Measurements from ENCODE around the gene KCNAB3. TPM values are rescaled to one million over a fixed set of nuclear protein-coding genes. Genes with fewer than 3 reads are reported as not detected.
"Not testable (repeated sequence)": the region's sequence is repeated elsewhere in the genome, so short reads cannot be mapped to it uniquely, and the experiment has no call there.

The KCNAB3 gene
- polyA plus RNA-seq, 6 donors from 2014 or later, result 0.15 TPM; not detected in 5

DNA sequence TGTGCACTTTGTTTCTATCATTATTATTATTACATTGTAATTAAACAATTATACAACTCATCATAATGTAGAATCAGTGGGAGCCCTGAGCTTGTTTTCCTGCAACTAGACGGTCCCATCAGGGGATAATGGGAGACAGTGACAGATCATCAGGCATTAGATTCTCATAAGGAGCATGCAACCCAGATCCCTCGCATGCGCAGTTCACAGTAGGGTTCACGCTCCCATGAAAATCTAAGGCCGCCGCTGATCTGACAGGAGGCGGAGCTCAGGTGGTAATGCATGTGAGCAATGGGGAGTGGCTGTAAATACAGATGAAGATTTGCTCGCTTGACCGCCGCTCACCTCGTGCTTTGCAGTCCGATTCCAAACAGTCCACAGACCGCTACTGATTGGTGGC, 23.6 kb upstream of the KCNAB3 start:
- H3K36me3 Mint-ChIP-seq, result peaks cover 14 to 17% of the 10 kb centered on the region in 2 donors

DNA sequence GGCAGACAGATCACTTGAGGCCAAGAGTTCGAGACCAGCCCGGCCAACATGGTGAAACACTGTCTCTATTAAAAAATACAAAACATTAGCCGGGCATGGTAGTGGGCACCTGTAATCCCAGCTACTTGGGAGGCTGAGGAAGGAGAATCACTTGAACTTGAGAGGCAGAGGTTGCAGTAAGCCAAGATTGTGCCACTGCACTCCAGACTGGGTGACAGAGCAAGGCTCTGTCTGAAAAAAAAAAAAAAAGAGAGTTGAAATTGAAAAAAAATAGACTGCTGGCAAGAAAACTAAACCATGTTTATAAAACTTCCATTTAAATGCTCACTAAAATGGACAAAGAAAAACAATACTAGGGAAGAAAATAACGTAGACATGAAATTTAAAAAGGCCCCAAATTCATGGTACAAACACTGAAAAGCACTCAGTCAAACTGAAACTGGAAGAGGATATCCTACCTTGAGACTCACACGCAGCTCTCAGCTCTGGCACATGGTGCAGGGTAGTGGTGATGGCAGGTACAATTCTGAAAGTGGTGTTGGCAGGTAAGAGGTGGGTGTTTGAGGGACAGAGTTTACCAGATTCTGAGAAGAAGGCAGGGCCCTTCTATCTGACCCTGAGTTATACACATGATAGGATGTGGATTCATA, 21.6 kb upstream of the KCNAB3 start:
- H3K4me3 Mint-ChIP-seq, result no peak overlapping the region
- peak overlapping the region in 5 of 6 donors; percentile 31 to 55 (median 38) for H3K27ac Mint-ChIP-seq
- no peak for DNase-seq
- ATAC-seq (ENCODE audit: low read depth in 2 of 2), result peak; percentile 57 to 64
- peaks cover 20 to 27% of the 10 kb centered on the region in 2 donors for H3K36me3 Mint-ChIP-seq
- no peaks in the 10 kb centered on the region for H3K9me3 Mint-ChIP-seq
- H3K4me1 Mint-ChIP-seq, result peaks cover 0 to 16% (median 4%) of the 10 kb centered on the region in 3 donors
- H3K27me3 Mint-ChIP-seq, result no peaks in the 10 kb centered on the region

More for the DNA sequence above, 23.6 kb upstream of the KCNAB3 start:
- not testable (repeated sequence) for H3K4me3 Mint-ChIP-seq; H3K9me3 Mint-ChIP-seq; H3K27me3 Mint-ChIP-seq; ATAC-seq (ENCODE audit: low read depth in 2 of 2); DNase-seq; H3K27ac Mint-ChIP-seq
- peaks cover 0 to 12% (median 4%) of the 10 kb centered on the region in 3 donors for H3K4me1 Mint-ChIP-seq

DNA sequence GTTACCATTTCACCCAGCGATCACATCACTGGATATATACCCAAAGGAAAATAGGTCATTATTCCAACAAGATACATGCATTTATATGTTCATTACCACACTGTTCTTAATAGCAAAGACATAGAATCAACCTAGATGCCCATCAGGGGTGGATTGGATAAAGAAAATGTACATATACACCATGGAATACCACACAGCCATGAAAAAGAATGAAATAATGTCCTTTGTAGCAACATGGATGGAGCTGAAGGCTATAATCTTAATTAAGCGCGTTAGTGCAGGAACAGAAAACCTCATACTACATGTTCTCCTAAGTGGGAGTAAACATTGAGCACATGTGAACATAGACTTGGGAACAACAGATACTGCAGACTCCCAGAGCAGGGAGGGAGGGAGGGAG, 20.9 kb upstream of the KCNAB3 start:
- H3K27ac Mint-ChIP-seq, result peak overlapping the region in 1 of 6 donors; percentile 80
- peaks cover 3 to 23% (median 4%) of the 10 kb centered on the region in 3 donors for H3K4me1 Mint-ChIP-seq
- no peak for ATAC-seq (ENCODE audit: low read depth in 2 of 2)
- no peak for DNase-seq
- no peaks in the 10 kb centered on the region for H3K27me3 Mint-ChIP-seq
- peaks cover 20 to 27% of the 10 kb centered on the region in 2 donors for H3K36me3 Mint-ChIP-seq
- no peaks in the 10 kb centered on the region for H3K9me3 Mint-ChIP-seq
- H3K4me3 Mint-ChIP-seq, result no peak overlapping the region

DNA sequence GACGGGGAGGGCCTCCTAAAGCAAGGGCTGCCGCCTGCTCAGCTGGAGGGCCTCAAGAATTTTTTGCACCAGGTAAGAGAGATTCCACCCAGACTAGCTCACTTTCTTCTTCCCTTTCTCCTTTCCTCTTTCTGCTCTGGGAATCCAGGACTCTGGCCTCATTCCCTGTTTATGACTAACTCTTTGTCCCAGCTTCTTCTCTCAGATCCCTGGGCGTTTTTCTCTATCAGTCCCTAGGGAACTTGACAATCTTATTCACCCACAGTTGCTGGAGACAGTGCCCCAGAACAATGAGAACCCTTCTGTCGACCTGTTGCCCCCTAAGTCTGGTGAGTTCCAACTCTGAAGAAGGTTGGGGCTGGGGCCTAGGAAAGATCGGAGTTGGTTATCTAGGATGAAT, 18.0 kb upstream of the KCNAB3 start:
- H3K9me3 Mint-ChIP-seq, result no peaks in the 10 kb centered on the region
- DNase-seq, result no peak
- H3K4me1 Mint-ChIP-seq, result peaks cover 4 to 32% (median 6%) of the 10 kb centered on the region in 3 donors
- no peaks in the 10 kb centered on the region for H3K27me3 Mint-ChIP-seq
- no peak for ATAC-seq (ENCODE audit: low read depth in 2 of 2)
- H3K27ac Mint-ChIP-seq, result peak overlapping the region in 1 of 6 donors; percentile 42
- H3K4me3 Mint-ChIP-seq, result peak overlapping the region in 1 of 8 donors; percentile 47
- H3K36me3 Mint-ChIP-seq, result peaks cover 20 to 34% of the 10 kb centered on the region in 2 donors

DNA sequence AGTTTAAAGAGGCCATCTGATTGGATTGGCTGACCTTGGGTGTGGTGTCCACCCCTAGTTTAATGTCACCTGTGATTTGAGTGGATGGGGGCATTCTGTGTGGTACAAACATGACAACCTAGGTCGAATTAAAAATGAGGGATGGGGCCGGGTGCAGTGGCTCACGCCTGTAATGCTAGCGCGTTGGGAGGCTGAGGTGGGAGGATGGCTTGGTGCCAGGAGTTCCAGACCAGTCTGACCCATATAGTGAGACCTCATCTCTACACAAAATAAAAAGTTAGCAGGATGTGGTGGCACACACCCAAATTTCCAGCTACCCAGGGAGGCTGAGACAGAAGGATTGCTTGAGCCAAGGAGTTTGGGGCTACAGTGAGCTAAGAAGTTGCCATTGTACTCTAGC, 16.8 kb upstream of the KCNAB3 start:
- Mint-ChIP-seq H3K4me1 (peaks cover 2 to 25% (median 6%) of the 10 kb centered on the region in 3 donors), H3K27me3 (no peaks in the 10 kb centered on the region), H3K36me3 (peaks cover 20 to 34% of the 10 kb centered on the region in 2 donors), H3K27ac (peak overlapping the region in 1 of 6 donors; percentile 70), H3K9me3 (no peaks in the 10 kb centered on the region), H3K4me3 (no peak overlapping the region)
- DNase-seq (no peak), ATAC-seq (ENCODE audit: low read depth in 2 of 2) (no peak)

DNA sequence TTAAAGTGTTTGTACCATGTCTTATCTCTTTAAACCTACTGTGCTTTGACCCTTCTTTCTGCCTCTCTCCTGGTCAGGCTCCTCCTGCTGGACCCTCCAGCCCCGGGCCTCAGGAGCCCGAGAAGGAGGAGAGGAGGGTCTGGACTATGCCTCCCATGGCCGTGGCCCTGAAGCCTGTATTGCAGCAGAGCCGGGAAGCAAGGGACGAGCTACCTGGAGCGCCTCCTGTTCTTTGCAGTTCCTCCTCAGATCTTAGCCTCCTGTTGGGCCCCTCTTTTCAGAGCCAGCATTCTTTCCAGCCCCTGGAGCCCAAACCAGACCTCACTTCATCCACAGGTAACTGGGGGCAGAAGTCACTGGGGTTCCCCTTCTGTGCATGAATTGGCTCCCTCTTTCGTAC, 16.0 kb upstream of the KCNAB3 start:
- DNase-seq, result no peak
- ATAC-seq (ENCODE audit: low read depth in 2 of 2), result no peak
- Mint-ChIP-seq H3K27me3 (no peaks in the 10 kb centered on the region), H3K4me1 (peaks cover 0 to 22% (median 6%) of the 10 kb centered on the region in 3 donors), H3K27ac (peak overlapping the region in 1 of 6 donors; percentile 9), H3K9me3 (no peaks in the 10 kb centered on the region), H3K36me3 (peaks cover 24 to 34% of the 10 kb centered on the region in 2 donors), H3K4me3 (peak overlapping the region in 1 of 8 donors; percentile 76)

DNA sequence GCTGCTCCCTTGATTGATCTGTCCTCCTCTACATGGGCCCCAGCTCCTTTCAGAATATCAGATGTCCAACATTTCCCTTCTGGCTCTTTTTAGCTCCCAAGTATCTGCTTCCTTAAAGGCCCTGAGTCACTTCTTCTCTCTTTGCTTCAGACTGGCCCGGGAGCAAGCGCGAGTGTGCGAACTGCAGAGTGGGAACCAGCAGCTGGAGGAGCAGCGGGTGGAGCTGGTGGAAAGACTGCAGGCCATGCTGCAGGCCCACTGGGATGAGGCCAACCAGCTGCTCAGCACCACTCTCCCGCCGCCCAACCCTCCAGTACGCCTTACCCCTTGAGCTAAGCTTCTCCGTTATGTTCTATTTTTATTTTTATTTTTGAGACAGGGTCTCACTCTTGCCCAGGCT, 14.7 kb upstream of the KCNAB3 start:
- Mint-ChIP-seq H3K36me3 (peaks cover 27 to 41% of the 10 kb centered on the region in 2 donors), H3K4me1 (peaks cover 0 to 22% (median 6%) of the 10 kb centered on the region in 3 donors), H3K9me3 (no peaks in the 10 kb centered on the region), H3K27ac (peak overlapping the region in 1 of 6 donors; percentile 72), H3K27me3 (no peaks in the 10 kb centered on the region), H3K4me3 (no peak overlapping the region)
- DNase-seq (no peak), ATAC-seq (ENCODE audit: low read depth in 2 of 2) (no peak)

DNA sequence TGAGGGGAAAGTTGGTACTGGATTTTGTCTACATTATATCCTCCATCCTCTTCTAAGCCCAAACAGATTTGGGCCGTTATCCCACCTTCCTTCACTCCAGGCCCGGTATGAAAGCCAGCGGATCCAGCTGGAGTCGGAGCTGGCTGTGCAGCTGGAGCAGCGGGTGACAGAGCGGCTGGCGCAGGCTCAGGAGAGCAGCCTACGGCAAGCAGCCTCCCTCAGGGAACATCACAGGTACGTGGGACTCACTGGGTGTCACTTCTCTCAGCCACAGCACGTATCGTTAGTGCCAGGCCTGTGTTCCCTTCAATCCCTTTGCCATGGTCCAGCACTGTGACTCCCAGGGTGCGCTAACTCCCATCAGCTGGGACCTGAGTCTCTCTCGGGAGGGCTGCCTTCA, 13.6 kb upstream of the KCNAB3 start:
- Mint-ChIP-seq H3K27ac (no peak overlapping the region), H3K9me3 (no peaks in the 10 kb centered on the region), H3K36me3 (peaks cover 18 to 32% of the 10 kb centered on the region in 2 donors), H3K4me1 (peaks cover 0 to 22% (median 6%) of the 10 kb centered on the region in 3 donors), H3K4me3 (no peak overlapping the region), H3K27me3 (no peaks in the 10 kb centered on the region)
- ATAC-seq (ENCODE audit: low read depth in 2 of 2), result no peak
- DNase-seq, result no peak

DNA sequence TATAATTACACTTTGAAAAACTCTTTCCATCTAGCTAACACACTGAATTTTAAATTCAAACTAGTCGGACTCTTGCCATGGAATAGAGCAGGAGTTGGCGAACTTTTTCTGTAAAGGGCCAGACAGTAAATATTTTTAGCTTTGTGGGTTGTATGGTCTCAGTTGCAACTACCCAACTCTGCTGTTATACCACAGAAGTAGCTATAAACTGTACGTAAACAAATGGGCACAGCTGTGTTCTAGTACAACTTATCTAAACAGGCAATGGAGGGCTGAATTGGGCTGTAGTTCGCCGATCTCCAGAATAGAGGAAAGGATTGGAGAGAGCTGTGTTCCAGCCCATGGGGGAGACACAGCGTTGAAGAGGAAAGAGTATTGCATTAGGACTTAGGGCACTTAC, 11.1 kb upstream of the KCNAB3 start:
- Mint-ChIP-seq H3K27me3 (no peaks in the 10 kb centered on the region), H3K4me1 (peaks cover 0 to 12% (median 5%) of the 10 kb centered on the region in 3 donors), H3K27ac (no peak overlapping the region), H3K36me3 (peaks cover 22 to 32% of the 10 kb centered on the region in 2 donors), H3K9me3 (no peaks in the 10 kb centered on the region), H3K4me3 (no peak overlapping the region)
- ATAC-seq (ENCODE audit: low read depth in 2 of 2) (no peak), DNase-seq (no peak)

DNA sequence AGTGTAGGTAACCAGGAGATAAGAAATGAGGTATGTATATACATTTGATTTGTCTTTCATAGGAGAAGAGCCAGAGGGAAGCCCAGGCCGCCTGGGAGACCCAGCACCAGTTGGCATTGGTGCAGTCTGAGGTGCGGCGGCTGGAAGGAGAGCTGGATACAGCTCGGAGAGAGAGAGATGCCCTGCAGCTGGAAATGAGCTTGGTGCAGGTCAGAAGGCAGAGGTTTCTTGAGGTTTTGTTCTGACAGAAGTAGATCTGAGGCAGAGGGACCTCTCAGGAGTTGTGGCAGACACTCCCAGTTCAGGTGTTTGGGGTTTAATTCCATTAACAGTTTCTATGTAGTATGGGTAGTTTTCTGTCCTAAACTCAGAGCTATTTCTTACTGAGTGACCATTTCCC, 10.4 kb upstream of the KCNAB3 start:
- Mint-ChIP-seq H3K4me1 (peaks cover 0 to 6% (median 0%) of the 10 kb centered on the region in 3 donors), H3K36me3 (peaks cover 22 to 32% of the 10 kb centered on the region in 2 donors), H3K27me3 (no peaks in the 10 kb centered on the region), H3K9me3 (no peaks in the 10 kb centered on the region), H3K27ac (peak overlapping the region in 3 of 6 donors; percentile 29 to 94 (median 78)), H3K4me3 (no peak overlapping the region)
- DNase-seq (no peak), ATAC-seq (ENCODE audit: low read depth in 2 of 2) (no peak)

DNA sequence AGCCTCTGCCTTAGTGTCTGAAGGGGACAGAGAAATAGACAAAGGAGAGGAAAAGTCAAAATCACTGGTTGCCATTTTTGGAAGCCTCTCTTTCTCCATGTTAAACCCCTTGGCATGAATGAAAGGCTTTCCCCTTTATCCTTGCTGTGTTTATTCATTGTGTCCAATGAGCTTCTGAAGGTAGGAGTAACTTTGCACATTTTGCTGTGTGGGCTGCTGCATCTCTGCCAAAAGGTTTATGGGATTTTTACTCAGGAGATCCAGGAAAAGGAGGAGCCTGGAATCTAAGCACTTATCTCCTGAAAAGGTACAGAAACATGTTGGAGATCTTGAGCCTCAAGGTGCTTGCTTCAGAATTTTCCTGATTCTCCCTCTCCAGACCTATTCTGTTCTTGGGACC, 6.2 kb upstream of the KCNAB3 start:
- Mint-ChIP-seq H3K4me3 (peak overlapping the region in 1 of 8 donors; percentile 72), H3K36me3 (peaks cover 20 to 25% of the 10 kb centered on the region in 2 donors), H3K27me3 (no peaks in the 10 kb centered on the region)

DNA sequence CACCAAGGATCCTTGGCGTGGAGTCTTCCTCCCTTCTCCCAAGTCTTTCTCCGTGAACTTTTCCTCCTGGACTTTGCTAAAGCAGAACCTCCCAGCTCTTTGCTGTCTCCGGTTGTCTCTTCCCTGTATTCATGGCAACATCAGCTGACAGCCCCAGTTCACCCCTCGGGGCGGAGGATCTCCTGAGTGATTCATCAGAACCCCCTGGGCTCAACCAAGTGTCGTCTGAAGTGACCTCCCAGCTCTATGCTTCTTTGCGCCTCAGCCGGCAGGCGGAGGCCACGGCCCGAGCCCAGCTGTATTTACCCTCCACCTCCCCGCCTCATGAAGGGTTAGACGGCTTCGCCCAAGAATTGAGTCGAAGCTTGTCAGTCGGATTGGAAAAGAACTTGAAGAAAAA, 3.3 kb upstream of the KCNAB3 start:
- H3K4me3 Mint-ChIP-seq, result peak overlapping the region; percentile 86 to 100 (median 96)
- peaks cover 36 to 45% (median 38%) of the 10 kb centered on the region in 3 donors for H3K4me1 Mint-ChIP-seq
- DNase-seq (no peak), ATAC-seq (ENCODE audit: low read depth in 2 of 2) (no peak)
- H3K27ac Mint-ChIP-seq, result peak overlapping the region; percentile 72 to 99 (median 98)
- no peaks in the 10 kb centered on the region for H3K9me3 Mint-ChIP-seq
- peaks cover 8 to 13% of the 10 kb centered on the region in 2 donors for H3K36me3 Mint-ChIP-seq
- H3K27me3 Mint-ChIP-seq, result no peaks in the 10 kb centered on the region

More for the DNA sequence above, 6.2 kb upstream of the KCNAB3 start:
- DNase-seq (no peak), ATAC-seq (ENCODE audit: low read depth in 2 of 2) (no peak)
- no peaks in the 10 kb centered on the region for H3K9me3 Mint-ChIP-seq
- H3K27ac Mint-ChIP-seq, result peak overlapping the region in 2 of 6 donors; percentile 4 to 35
- H3K4me1 Mint-ChIP-seq, result peaks cover 27 to 30% (median 29%) of the 10 kb centered on the region in 3 donors

DNA sequence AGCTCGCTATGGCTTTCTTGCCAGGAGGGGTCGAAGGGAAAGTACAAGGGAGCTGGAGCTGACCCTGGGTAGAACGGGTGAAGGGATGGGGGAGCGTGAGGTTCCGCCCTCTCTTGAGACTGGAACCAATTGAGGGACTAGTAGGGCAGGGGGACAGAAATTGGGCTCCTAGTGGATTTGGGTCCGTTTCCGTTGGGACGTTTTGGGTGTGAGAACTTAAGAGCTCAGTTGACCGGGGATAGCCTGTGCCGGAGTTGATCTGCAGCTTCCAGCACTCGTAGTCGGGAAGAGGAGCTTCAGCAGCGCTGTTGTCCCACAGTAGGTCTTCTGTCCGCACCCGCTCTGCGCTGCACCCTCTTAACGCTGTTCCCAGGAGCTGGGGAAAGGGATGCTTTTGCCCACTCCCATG, 2.8 kb upstream of the KCNAB3 start:
- H3K27me3 Mint-ChIP-seq, result no peaks in the 10 kb centered on the region
- DNase-seq (no peak), ATAC-seq (ENCODE audit: low read depth in 2 of 2) (peak; percentile 19 to 20)
- H3K4me1 Mint-ChIP-seq, result peaks cover 36 to 46% (median 38%) of the 10 kb centered on the region in 3 donors
- H3K9me3 Mint-ChIP-seq, result no peaks in the 10 kb centered on the region
- H3K4me3 Mint-ChIP-seq, result peak overlapping the region; percentile 86 to 100 (median 96)
- peak overlapping the region; percentile 92 to 99 (median 98) for H3K27ac Mint-ChIP-seq
- peaks cover 8 to 13% of the 10 kb centered on the region in 2 donors for H3K36me3 Mint-ChIP-seq

Data from naive B cell (primary cell).